Lower leg skin (tissue), 4 donors: ENCODE results near the gene CHST15. TPM values are rescaled to one million over a fixed set of nuclear protein-coding genes. Genes with fewer than 3 reads are reported as not detected.

Experiments used
- DNase-seq, 2 donors: peaks; one replicate each; pipeline ENCODE4 v3.0.0-alpha.2; 2019; ENCODE audit warnings: low spot score in 2 of 2
- H3K4me3 ChIP-seq: fragments of 200-600 bp; sonication (generic); 2 replicates; pipeline ENCODE4 v1.5.1; 2017; ENCODE audit warnings: mild to moderate bottlenecking, low read depth; ENCODE audit not compliant: poor library complexity, severe bottlenecking
- CTCF ChIP-seq, 3 donors: fragments of 450-650 bp; IDR thresholded peaks; one replicate each; pipeline ENCODE4 v1.5.1; 2016; ENCODE audit warnings: antibody characterized with exemption in 3 of 3, mild to moderate bottlenecking in 3 of 3, moderate library complexity in 2 of 3
- POLR2A ChIP-seq, 2 donors: fragments of 450-650 bp; IDR thresholded peaks; one replicate each; pipeline ENCODE4 v1.6.1; 2016 to 2017; ENCODE audit warnings: antibody characterized with exemption in 2 of 2, mild to moderate bottlenecking in 1 of 2, moderate library complexity in 1 of 2
- WGBS, 2 donors: methylation state at CpG; one replicate each; pipeline ENCODE4 v1.1.5; 2018; 5-methylcytosine and 5-hydroxymethylcytosine counted together
- intact Hi-C: fragments of 100-400 bp; cut with DNase I; formaldehyde crosslinking; loops from one replicate; pipeline ENCODE4 v1.15.0; 2023; ENCODE audit warnings: low total_unique reads
- total RNA-seq, 4 donors: library from RNA; depleted of rRNA; stranded (reverse); fragments of >200 nt; gene quantifications; one replicate each; pipeline ENCODE4 v1.1.0, GENCODE V29; 2016

Gene CHST15
- total RNA-seq, 4 donors from 2014 or later = 17.6 to 29.8 (median 19.4) TPM

DNA sequence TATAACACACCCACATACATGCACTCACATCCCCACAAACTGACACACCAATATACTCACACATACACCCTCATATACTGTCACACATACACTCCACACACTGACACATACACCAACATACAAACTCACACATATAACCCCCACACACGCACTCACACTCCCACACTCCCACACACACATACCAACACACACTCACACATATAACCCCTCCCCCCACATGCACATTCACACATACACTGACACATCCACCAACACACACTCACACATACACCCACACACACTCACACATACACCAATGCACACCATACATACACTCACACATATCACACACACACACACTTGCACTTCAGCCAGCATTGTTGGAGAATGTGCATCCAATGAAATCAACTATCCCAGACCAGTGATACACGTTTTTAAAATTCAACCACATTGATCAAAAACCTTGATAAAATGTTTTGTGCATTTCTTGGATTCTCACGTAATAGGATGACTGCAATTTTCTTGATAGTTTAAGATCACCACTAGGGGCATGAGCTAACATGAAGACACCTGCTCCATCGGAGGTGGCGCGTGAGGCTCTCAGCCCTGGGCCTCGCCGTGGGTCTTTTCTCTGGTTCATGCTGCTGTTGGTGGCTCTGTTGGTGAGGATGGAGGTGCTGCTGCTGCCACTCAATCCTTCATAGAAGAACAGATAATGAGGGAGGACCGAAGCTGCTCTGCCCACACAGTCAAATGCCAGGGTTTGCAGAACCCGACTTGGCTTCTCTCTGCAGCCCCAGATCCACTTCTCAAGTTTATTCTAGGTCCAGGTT lies 32.1 kb upstream of the CHST15 start:
- H3K4me3 ChIP-seq = no peak overlapping the region
- no peak for DNase-seq
- intact Hi-C loops = no loop called here
- TF ChIP-seq CTCF (IDR thresholded peaks at IDR 0.05) (no peak), POLR2A (IDR thresholded peaks at IDR 0.05) (no peak)
- WGBS, 2 donors = 52 to 58% methylated on average over 10 of the region's 10 CpGs

DNA sequence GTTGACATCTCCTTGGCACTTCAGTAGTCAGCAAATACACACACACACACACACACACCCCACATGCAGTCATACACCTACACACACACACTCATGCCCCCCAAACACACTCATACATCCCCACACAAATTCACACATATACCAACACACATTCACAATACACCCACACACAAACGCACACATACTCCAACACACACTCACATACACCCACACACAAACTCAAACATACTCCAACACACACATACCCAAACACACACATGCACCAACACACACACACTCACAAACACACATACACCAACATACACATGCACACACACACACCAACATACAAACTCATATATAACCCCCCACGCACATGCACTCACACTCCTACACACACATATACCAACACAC lies 31.4 kb upstream of the CHST15 start:
- no peak for TF ChIP-seq POLR2A (IDR thresholded peaks at IDR 0.05)
- no peak for TF ChIP-seq CTCF (IDR thresholded peaks at IDR 0.05)
- H3K4me3 ChIP-seq = no peak overlapping the region
- intact Hi-C loops = no loop called here
- DNase-seq = no peak
- 93 to 97% methylated on average over 2 of the region's 2 CpGs for WGBS, 2 donors

DNA sequence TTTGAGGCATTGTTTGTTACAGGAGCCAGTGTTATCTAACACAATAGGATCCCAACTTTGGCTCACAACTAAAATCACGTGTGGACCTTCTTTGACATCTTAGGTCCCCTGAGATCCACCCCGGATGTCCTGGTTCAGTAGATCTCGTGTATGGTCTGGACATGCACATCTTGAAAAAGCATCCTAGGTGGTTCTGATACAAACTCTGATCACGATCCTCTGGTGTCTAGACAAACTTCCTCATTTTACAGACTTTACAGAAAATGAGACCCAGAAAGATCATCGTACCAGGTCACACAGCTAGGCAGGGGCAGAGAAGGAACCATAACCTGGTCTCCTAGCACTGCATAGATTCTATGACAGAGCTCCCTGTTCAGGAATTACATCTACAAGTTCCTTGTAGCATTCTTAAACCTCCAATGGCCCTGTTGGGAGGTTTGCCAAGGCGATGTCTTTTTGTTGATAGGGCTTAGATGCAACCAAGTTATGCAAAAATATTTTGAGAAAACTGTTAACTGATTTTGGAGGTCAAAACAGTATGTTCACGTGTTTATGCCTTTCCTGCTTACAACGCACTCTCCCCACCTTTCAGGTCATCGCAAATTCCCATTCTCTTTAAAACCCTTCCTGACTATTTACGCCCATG lies 30.8 kb upstream of the CHST15 start:
- no peak for DNase-seq
- TF ChIP-seq CTCF (IDR thresholded peaks at IDR 0.05) (no peak), POLR2A (IDR thresholded peaks at IDR 0.05) (no peak)
- WGBS, 2 donors = 77 to 79% methylated on average over 10 of the region's 10 CpGs
- intact Hi-C loops = no loop called here
- no peak overlapping the region for H3K4me3 ChIP-seq

DNA sequence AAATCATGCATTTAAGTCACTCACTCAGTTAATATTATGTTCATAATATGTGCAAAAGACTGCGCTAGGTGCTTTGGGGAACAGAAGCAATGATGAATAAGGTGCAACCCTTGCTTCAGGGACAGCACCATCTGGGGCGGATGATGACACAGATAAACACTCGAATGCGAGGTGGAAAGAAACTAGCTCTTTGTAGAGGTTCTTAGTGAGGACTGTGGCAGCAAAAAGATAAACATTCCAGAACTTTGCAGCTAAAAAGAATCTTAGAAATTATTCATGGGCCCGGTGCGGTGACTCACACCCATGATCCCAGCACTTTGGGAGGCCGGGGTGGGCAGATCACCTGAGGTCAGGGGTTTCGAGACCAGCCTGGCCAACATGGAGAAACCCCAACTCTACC lies 29.8 kb upstream of the CHST15 start:
- TF ChIP-seq CTCF (IDR thresholded peaks at IDR 0.05) (no peak), POLR2A (IDR thresholded peaks at IDR 0.05) (no peak)
- DNase-seq = no peak
- H3K4me3 ChIP-seq = no peak overlapping the region
- WGBS, 2 donors = 84 to 94% methylated on average over 8 of the region's 8 CpGs
- intact Hi-C loops = no loop called here

- H3K4me3 ChIP-seq = no peak overlapping the region
- no peak for TF ChIP-seq CTCF (IDR thresholded peaks at IDR 0.05)
- no peak for TF ChIP-seq POLR2A (IDR thresholded peaks at IDR 0.05)
- DNase-seq = no peak
- WGBS, 2 donors = 87 to 95% methylated on average over 13 of the region's 13 CpGs
- intact Hi-C loops = no loop called here
These were observed 28.8 kb upstream of the CHST15 start for GRCh38 chr10:124122211-124122610.
